K562 (cell line): ENCODE results near the gene NDUFB10. TPM values are rescaled to one million over a fixed set of nuclear protein-coding genes. Genes with fewer than 3 reads are reported as not detected.
A peak's percentile ranks its signal among the peaks of the same experiment; 100 is the strongest.

Experiments
- ARID4B ChIP-seq: sonication (generic); formaldehyde crosslinking; IDR thresholded peaks from 2 replicates; pipeline ENCODE4 v1.8.0; 2022; ENCODE audit warnings: mild to moderate bottlenecking, missing genetic modification reagents
- BACH1 ChIP-seq: fragments of 200-800 bp; sonication (Bioruptor generic); IDR thresholded peaks from 2 replicates; pipeline ENCODE4 v1.6.1; 2016; ENCODE audit warnings: missing genetic modification characterization, missing compliant biosample characterization
- CHD2 ChIP-seq: IDR thresholded peaks from 2 replicates; pipeline ENCODE4 v1.6.1; 2011; ENCODE audit warnings: low read depth, low read length
- CHD4 ChIP-seq: fragments of 200-600 bp; sonication (generic); IDR thresholded peaks from 3 replicates; pipeline ENCODE4 v1.6.1; 2012; ENCODE audit warnings: low read depth, mild to moderate bottlenecking, mixed read lengths, low read length, inconsistent platforms; ENCODE audit not compliant: insufficient read depth, insufficient replicate concordance, poor library complexity, severe bottlenecking
- CUX1 ChIP-seq: fragments of 200-800 bp; sonication (Bioruptor generic); IDR thresholded peaks from 2 replicates; pipeline ENCODE4 v1.6.1; 2016; ENCODE audit warnings: missing genetic modification characterization, missing compliant biosample characterization
- KDM2B ChIP-seq: fragments of 250-450 bp; sonication (Bioruptor Pico); IDR thresholded peaks from 2 replicates; pipeline ENCODE4 v1.8.0; 2021; ENCODE audit warnings: mild to moderate bottlenecking, moderate library complexity
- KLF16 ChIP-seq: IDR thresholded peaks from 2 replicates; pipeline ENCODE4 v1.6.1; 2016; ENCODE audit warnings: antibody characterized with exemption
- LEF1 ChIP-seq: fragments of 450-650 bp; IDR thresholded peaks from 2 replicates; pipeline ENCODE4 v1.6.1; 2016; ENCODE audit warnings: mild to moderate bottlenecking
- MEIS2 ChIP-seq: fragments of 450-650 bp; IDR thresholded peaks from 2 replicates; pipeline ENCODE4 v1.6.1; 2014; ENCODE audit warnings: mild to moderate bottlenecking; ENCODE audit not compliant: partially characterized antibody
- OTX1 ChIP-seq: fragments of 450-650 bp; formaldehyde crosslinking; IDR thresholded peaks from 2 replicates; pipeline ENCODE4 v1.4.0; 2022; ENCODE audit warnings: mild to moderate bottlenecking
- POLR3G ChIP-seq: IDR thresholded peaks from 2 replicates; pipeline ENCODE4 v1.6.1; 2011; ENCODE audit not compliant: insufficient read length, insufficient replicate concordance; ENCODE audit errors: extremely low read depth
- RBM17 ChIP-seq: fragments of 200-400 bp; formaldehyde crosslinking; IDR thresholded peaks from 2 replicates; pipeline ENCODE4 v1.6.1; 2017; ENCODE audit warnings: low read depth, mild to moderate bottlenecking, low read length, borderline replicate concordance
- TRIM25 ChIP-seq: fragments of 450-650 bp; IDR thresholded peaks from 2 replicates; pipeline ENCODE4 v1.7.0; 2016; ENCODE audit warnings: borderline replicate concordance
- YBX1 ChIP-seq: fragments of 450-650 bp; IDR thresholded peaks from 2 replicates; pipeline ENCODE4 v1.7.1; 2016; ENCODE audit warnings: mild to moderate bottlenecking
- ZNF224 ChIP-seq: sonication (generic); formaldehyde crosslinking; IDR thresholded peaks from 2 replicates; pipeline ENCODE4 v1.8.0; 2022; ENCODE audit warnings: mild to moderate bottlenecking, missing genetic modification reagents
- ZNF408 ChIP-seq: fragments of 250-450 bp; sonication (Bioruptor Pico); IDR thresholded peaks from 2 replicates; pipeline ENCODE4 v1.4.0; 2020; ENCODE audit warnings: low read depth, mild to moderate bottlenecking, moderate library complexity
- ZNF561 ChIP-seq: fragments of 450-650 bp; formaldehyde crosslinking; conservative IDR thresholded peaks from 2 replicates; pipeline ENCODE4 v1.4.0; 2020; ENCODE audit warnings: mild to moderate bottlenecking, moderate library complexity
- polyA plus RNA-seq, 8 experiments: library from polyadenylated mRNA; depleted of rRNA in 4 of 8; stranded (reverse) in 5 of 8; unstranded in 3 of 8; fragments of >200 nt; fragmentation: Nextera tagmentation in 2 of 8; fragmentation: Illumina TruSeq in 1 of 8; extraction: Ambion mirVana in 2 of 8; extraction: Trizol in 1 of 8; gene quantifications; 2 replicates each; pipeline versions ENCODE4 v1.2.1 to v1.2.3, GENCODE V29; 2011 to 2014; ENCODE audit warnings: inconsistent platforms in 1 of 8, missing spikeins in 1 of 8
- total RNA-seq, 7 experiments: library from RNA; depleted of rRNA in 6 of 7; stranded (reverse); fragments of >200 nt in 6 of 7; fragmentation: Illumina TruSeq in 2 of 7; extraction: Trizol in 2 of 7; gene quantifications; 2 replicates each; pipeline versions ENCODE4 v1.2.1 to v1.2.3, GENCODE V29; 2011 to 2021; ENCODE audit warnings: low replicate concordance in 1 of 7

The NDUFB10 gene
- total and polyA plus RNA-seq, 9 of the 15 experiments (the other 6 are each of a cell fraction or from before 2014, with no cell fraction given): 69.3 to 527 (median 161) TPM

GRCh38 chr16:1991948-1992703, 32.8 kb downstream of the NDUFB10 start (continued):
- TF ChIP-seq KLF16 (no peak), ZNF408 (CRISPR knock-in tag) (no peak), RBM17 (no peak), MEIS2 (no peak), CUX1 (CRISPR knock-in tag) (no peak), KDM2B (CRISPR knock-in tag) (no peak), YBX1 (no peak), CHD2 (0 out of 2 replicates have a peak, but pooled peaks have one; percentile 25), ARID4B (peak; percentile 83), ZNF561 (no peak), POLR3G (no peak), OTX1 (CRISPR knock-in tag) (no peak), TRIM25 (no peak), ZNF224 (CRISPR knock-in tag) (peak; percentile 76; the same call in 1 of the 2 replicates), CHD4 (no peak), LEF1 (no peak), BACH1 (tag) (no peak)
